Hippocampal formation (tissue), 2 donors: ENCODE results near the gene TTC12.

Source experiments
- DNase-seq, 2 donors: peaks; one replicate each; lab custom pipeline; 2025; lab: John Stamatoyannopoulos, UW

The TTC12 gene

GRCh38 chr11:113324250-113324649 is 9.9 kb downstream of the TTC12 start:
- DNase-seq, result no peak

GRCh38 chr11:113329725-113330124 is 15.3 kb downstream of the TTC12 start:
- DNase-seq, result no peak

- no peak for DNase-seq
Observed at GRCh38 chr11:113331441-113331840, 17.1 kb downstream of the TTC12 start.

GRCh38 chr11:113332023-113332422 is 17.6 kb downstream of the TTC12 start:
- no peak for DNase-seq

GRCh38 chr11:113332638-113333329 is 18.4 kb downstream of the TTC12 start:
- no peak for DNase-seq

- DNase-seq, result no peak
Observed at GRCh38 chr11:113334183-113334582, 19.8 kb downstream of the TTC12 start.

- DNase-seq, result no peak
Observed at GRCh38 chr11:113338730-113339129, 24.3 kb downstream of the TTC12 start.

- DNase-seq, result no peak
Observed at GRCh38 chr11:113339929-113340589, 25.7 kb downstream of the TTC12 start.

- no peak for DNase-seq
Observed at GRCh38 chr11:113341388-113342165, 27.2 kb downstream of the TTC12 start.

GRCh38 chr11:113345978-113346377 is 31.6 kb downstream of the TTC12 start:
- DNase-seq, result no peak

- DNase-seq, result no peak
Observed at GRCh38 chr11:113349528-113349927, 35.1 kb downstream of the TTC12 start.

- no peak for DNase-seq
Observed at GRCh38 chr11:113350336-113351067, 36.1 kb downstream of the TTC12 start.

GRCh38 chr11:113351068-113351450 is 36.7 kb downstream of the TTC12 start:
- DNase-seq, result no peak

GRCh38 chr11:113351480-113351879 is 37.1 kb downstream of the TTC12 start:
- no peak for DNase-seq

GRCh38 chr11:113356203-113356602 is 41.8 kb downstream of the TTC12 start:
- no peak for DNase-seq

- DNase-seq, result no peak
Observed at GRCh38 chr11:113363406-113363805, 49.0 kb downstream of the TTC12 start.

- DNase-seq, result no peak
Observed at GRCh38 chr11:113363996-113364641, 49.7 kb downstream of the TTC12 start.

- no peak for DNase-seq
Observed at GRCh38 chr11:113365895-113366294, 51.5 kb downstream of the TTC12 start.

GRCh38 chr11:113369411-113369810 is 55.0 kb downstream of the TTC12 start:
- no peak for DNase-seq

- DNase-seq, result no peak
Observed at GRCh38 chr11:113370634-113371033, 56.3 kb downstream of the TTC12 start.

GRCh38 chr11:113372309-113372708 is 57.9 kb downstream of the TTC12 start:
- no peak for DNase-seq

- DNase-seq, result no peak
Observed at GRCh38 chr11:113373306-113373705, 58.9 kb downstream of the TTC12 start.
